Muscle layer of duodenum (tissue), 2 donors: Measurements from ENCODE around the gene MISP3.
"Not testable (repeated sequence)": the region's sequence is repeated elsewhere in the genome, so short reads cannot be mapped to it uniquely, and the experiment has no call there.

ENCODE experiments used
- H3K27ac ChIP-seq: one replicate; pipeline ENCODE4 v1.7.0; 2013; ENCODE audit warnings: mild to moderate bottlenecking, low read length
- H3K27me3 ChIP-seq: one replicate; pipeline ENCODE4 v1.7.0; 2013; ENCODE audit warnings: low read depth, mild to moderate bottlenecking, control low read depth, low read length
- H3K36me3 ChIP-seq, 2 donors: one replicate each; pipeline ENCODE4 v1.7.0; 2013; ENCODE audit warnings: low read length in 2 of 2, control low read depth in 1 of 2, mild to moderate bottlenecking in 1 of 2; ENCODE audit not compliant: insufficient read depth in 2 of 2, control insufficient read depth in 1 of 2
- H3K4me1 ChIP-seq, 2 donors: one replicate each; pipeline ENCODE4 v1.7.0; 2013; ENCODE audit warnings: low read length in 2 of 2, mild to moderate bottlenecking in 2 of 2, control low read depth in 1 of 2, moderate library complexity in 1 of 2; ENCODE audit not compliant: insufficient read depth in 2 of 2, control insufficient read depth in 1 of 2
- H3K4me3 ChIP-seq, 2 donors: one replicate each; pipeline ENCODE4 v1.7.0; 2013; ENCODE audit warnings: low read length in 2 of 2, low read depth in 1 of 2, mild to moderate bottlenecking in 1 of 2
- H3K9me3 ChIP-seq, 2 donors: one replicate each; pipeline ENCODE4 v1.7.0; 2013; ENCODE audit warnings: low read length in 2 of 2, control low read depth in 1 of 2, mild to moderate bottlenecking in 1 of 2; ENCODE audit not compliant: control insufficient read depth in 1 of 2
- donor health status: healthy.

The MISP3 gene

GRCh38 chr19:14072535-14073260, at the start of gene MISP3:
MISP3 (plus strand) TSS chr19:14072786; CDS start chr19:14073310, 524 bp downstream.
- Histone ChIP-seq H3K27me3 (no peaks in the 10 kb centered on the region), H3K27ac (peak within 1 kb of the TSS; percentile 70), H3K36me3 (no peaks in the 10 kb centered on the region), H3K9me3 (no peaks in the 10 kb centered on the region), H3K4me3 (peak within 1 kb of the TSS; percentile 72 to 87), H3K4me1 (peaks cover 0 to 30% of the 10 kb centered on the region in 2 donors)

- Histone ChIP-seq H3K36me3 (no peaks in the 10 kb centered on the region), H3K9me3 (no peaks in the 10 kb centered on the region), H3K4me1 (peaks cover 0 to 3% of the 10 kb centered on the region in 2 donors), H3K27me3 (no peaks in the 10 kb centered on the region), H3K27ac (no peak overlapping the region), H3K4me3 (no peak overlapping the region)
These were observed 49.0 kb upstream of the MISP3 start for GRCh38 chr19:14023404-14024235.

GRCh38 chr19:14026652-14027192, 45.9 kb upstream of the MISP3 start:
- H3K27me3 ChIP-seq, H3K27ac ChIP-seq, H3K4me1 ChIP-seq, H3K4me3 ChIP-seq, H3K9me3 ChIP-seq, H3K36me3 ChIP-seq: not testable (repeated sequence)

GRCh38 chr19:14027856-14028450, 44.6 kb upstream of the MISP3 start, which contains the start of gene RLN3:
RLN3 (plus strand) TSS chr19:14028148; CDS start chr19:14028205, 57 bp downstream.
- H3K36me3 ChIP-seq, result no peaks in the 10 kb centered on the region
- H3K27ac ChIP-seq, result no peak within 1 kb of the TSS
- H3K9me3 ChIP-seq, result no peaks in the 10 kb centered on the region
- H3K27me3 ChIP-seq, result peaks cover 4% of the 10 kb centered on the region
- peaks cover 0 to 12% of the 10 kb centered on the region in 2 donors for H3K4me1 ChIP-seq
- no peak within 1 kb of the TSS for H3K4me3 ChIP-seq

- peaks cover 0 to 12% of the 10 kb centered on the region in 2 donors for H3K4me1 ChIP-seq
- peaks cover 4% of the 10 kb centered on the region for H3K27me3 ChIP-seq
- H3K27ac ChIP-seq, result no peak overlapping the region
- no peaks in the 10 kb centered on the region for H3K9me3 ChIP-seq
- no peak overlapping the region for H3K4me3 ChIP-seq
- H3K36me3 ChIP-seq, result no peaks in the 10 kb centered on the region
These were observed 43.7 kb upstream of the MISP3 start for GRCh38 chr19:14028901-14029300.

- no peak overlapping the region for H3K27ac ChIP-seq
- peak overlapping the region; percentile 57 to 68 for H3K4me3 ChIP-seq
- H3K9me3 ChIP-seq, result no peaks in the 10 kb centered on the region
- peaks cover 0 to 12% of the 10 kb centered on the region in 2 donors for H3K4me1 ChIP-seq
- no peaks in the 10 kb centered on the region for H3K36me3 ChIP-seq
- peaks cover 4% of the 10 kb centered on the region for H3K27me3 ChIP-seq
These were observed 41.4 kb upstream of the MISP3 start for GRCh38 chr19:14030997-14031718.

GRCh38 chr19:14031719-14032480, 40.7 kb upstream of the MISP3 start, which contains the start of gene IL27RA:
IL27RA (plus strand) TSS chr19:14031762; CDS start chr19:14031873, 111 bp downstream.
- Histone ChIP-seq H3K9me3 (no peaks in the 10 kb centered on the region), H3K36me3 (no peaks in the 10 kb centered on the region), H3K27ac (no peak within 1 kb of the TSS), H3K4me3 (peak within 1 kb of the TSS; percentile 57 to 68), H3K4me1 (peaks cover 0 to 12% of the 10 kb centered on the region in 2 donors), H3K27me3 (peaks cover 4% of the 10 kb centered on the region)

GRCh38 chr19:14033946-14034345, 38.6 kb upstream of the MISP3 start:
- Histone ChIP-seq H3K27me3 (peaks cover 4% of the 10 kb centered on the region), H3K36me3 (no peaks in the 10 kb centered on the region), H3K27ac (no peak overlapping the region), H3K4me1 (peaks cover 0 to 12% of the 10 kb centered on the region in 2 donors), H3K4me3 (no peak overlapping the region), H3K9me3 (no peaks in the 10 kb centered on the region)

GRCh38 chr19:14035159-14035558, 37.4 kb upstream of the MISP3 start:
- H3K27me3 ChIP-seq, H3K9me3 ChIP-seq, H3K4me3 ChIP-seq, H3K36me3 ChIP-seq, H3K27ac ChIP-seq: not testable (repeated sequence)
- H3K4me1 ChIP-seq, result peaks cover 0 to 12% of the 10 kb centered on the region in 2 donors

GRCh38 chr19:14035706-14036105, 36.9 kb upstream of the MISP3 start:
- Histone ChIP-seq H3K36me3 (no peaks in the 10 kb centered on the region), H3K9me3 (no peaks in the 10 kb centered on the region), H3K4me3 (no peak overlapping the region), H3K27me3 (no peaks in the 10 kb centered on the region), H3K4me1 (peaks cover 0 to 12% of the 10 kb centered on the region in 2 donors), H3K27ac (no peak overlapping the region)
